BE2C (cell line): ENCODE results near the gene FABP1.

Experiments
- DNase-seq: peaks from one replicate; pipeline ENCODE4 v3.0.0-alpha.2; 2020
- H3K27me3 ChIP-seq: fragments of 250-450 bp; sonication (Bioruptor Pico); 2 replicates; pipeline ENCODE4 v1.5.1; 2020; ENCODE audit warnings: mild to moderate bottlenecking
- H3K36me3 ChIP-seq: fragments of 250-450 bp; sonication (Bioruptor Pico); 2 replicates; pipeline ENCODE4 v1.5.1; 2020; ENCODE audit warnings: mild to moderate bottlenecking
- H3K4me1 ChIP-seq: fragments of 250-450 bp; sonication (Bioruptor Pico); 2 replicates; pipeline ENCODE4 v1.5.1; 2020
- H3K4me3 ChIP-seq: 2 replicates; pipeline ENCODE4 v1.5.1; 2011; ENCODE audit warnings: low read depth, low read length
- H3K9me3 ChIP-seq: fragments of 250-450 bp; sonication (Bioruptor Pico); 2 replicates; pipeline ENCODE4 v1.5.1; 2020
- CTCF ChIP-seq: IDR thresholded peaks from 2 replicates; pipeline ENCODE4 v1.5.1; 2012; ENCODE audit warnings: mild to moderate bottlenecking, low read depth, low read length

The FABP1 gene

GRCh38 chr2:88159481-88159880 lies 31.6 kb upstream of the FABP1 start:
- no peak for TF ChIP-seq CTCF
- Histone ChIP-seq H3K36me3 (no peaks in the 10 kb centered on the region), H3K4me3 (no peak overlapping the region), H3K9me3 (no peaks in the 10 kb centered on the region), H3K4me1 (no peaks in the 10 kb centered on the region), H3K27me3 (no peaks in the 10 kb centered on the region)
- no peak for DNase-seq

DNA sequence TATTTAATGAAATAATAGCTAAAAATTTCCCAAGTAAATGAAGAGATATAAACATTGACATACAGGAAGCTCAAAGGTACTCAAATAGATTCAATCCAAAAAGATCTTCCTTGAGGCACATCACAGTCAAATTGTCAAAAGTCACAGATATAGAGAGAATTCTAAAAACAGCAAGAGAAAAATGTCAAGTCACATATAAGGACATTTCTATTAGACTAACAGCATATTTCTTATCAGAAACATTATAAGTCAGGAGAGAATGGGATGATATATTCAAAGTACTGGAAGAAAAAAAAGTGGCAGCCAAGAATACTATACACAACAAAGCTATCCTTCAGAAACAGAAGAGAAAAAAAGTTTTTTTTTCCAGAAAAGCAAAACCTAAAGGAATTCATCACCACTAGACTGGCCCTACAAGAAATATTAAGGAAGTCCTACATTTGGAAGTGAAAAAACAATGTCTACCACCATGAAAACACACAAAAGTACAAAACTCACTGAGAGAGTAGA lies 21.1 kb upstream of the FABP1 start:
- Histone ChIP-seq H3K4me3 (no peak overlapping the region), H3K9me3 (no peaks in the 10 kb centered on the region), H3K36me3 (no peaks in the 10 kb centered on the region), H3K27me3 (no peaks in the 10 kb centered on the region), H3K4me1 (no peaks in the 10 kb centered on the region)
- DNase-seq = no peak
- no peak for TF ChIP-seq CTCF

DNA sequence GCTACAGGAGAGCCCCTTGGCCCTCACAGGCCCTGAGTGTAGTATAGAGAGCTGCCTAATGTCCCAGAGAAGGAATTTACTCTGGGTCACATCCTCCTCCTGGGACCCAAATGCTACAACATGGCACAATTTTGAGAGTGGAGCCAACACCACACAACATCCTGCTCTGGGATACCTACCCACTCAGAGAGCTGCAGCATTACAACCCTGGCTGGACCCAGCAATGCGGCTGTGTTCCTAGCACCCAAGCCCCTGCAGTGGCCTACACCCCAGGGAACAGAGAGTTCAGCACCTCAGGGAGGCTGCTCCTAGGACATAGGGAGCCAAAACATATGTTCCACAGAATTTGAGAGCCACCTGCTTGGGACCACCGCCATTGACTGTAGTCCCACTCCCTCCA lies 19.3 kb upstream of the FABP1 start:
- no peak overlapping the region for H3K4me3 ChIP-seq
- H3K9me3 ChIP-seq = no peaks in the 10 kb centered on the region
- no peaks in the 10 kb centered on the region for H3K27me3 ChIP-seq
- DNase-seq = no peak
- no peaks in the 10 kb centered on the region for H3K36me3 ChIP-seq
- H3K4me1 ChIP-seq = no peaks in the 10 kb centered on the region
- no peak for TF ChIP-seq CTCF

- H3K4me3 ChIP-seq = no peak overlapping the region
- DNase-seq = no peak
These were observed 18.7 kb upstream of the FABP1 start for GRCh38 chr2:88146590-88146989.

DNA sequence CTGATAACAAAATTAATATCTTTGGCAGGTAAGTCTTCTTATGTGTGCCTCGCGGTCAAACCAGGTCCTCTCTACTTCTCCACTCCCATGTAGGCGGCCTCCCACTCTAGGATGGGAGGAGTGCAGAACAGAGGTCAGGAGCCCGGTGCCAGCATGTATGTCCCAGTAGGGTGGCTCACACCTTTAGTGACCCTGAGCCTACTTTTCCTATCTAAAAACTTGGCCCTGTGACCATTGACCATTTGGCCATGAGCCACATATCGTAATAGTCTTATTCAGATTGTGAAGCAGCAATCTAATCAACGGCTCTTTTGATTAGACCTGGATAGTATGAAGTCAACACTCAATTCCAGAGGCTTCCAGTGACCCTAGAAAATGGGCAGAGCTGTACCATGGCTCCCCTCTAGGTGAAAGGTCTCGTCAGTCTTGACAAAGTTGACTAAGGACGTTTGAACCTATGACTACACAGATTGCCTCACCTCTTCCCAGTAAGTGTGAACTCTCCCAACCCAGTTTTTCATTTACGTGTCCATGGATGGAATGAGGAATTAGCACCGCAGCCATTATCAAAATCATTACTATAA lies 17.1 kb upstream of the FABP1 start:
- Histone ChIP-seq H3K36me3 (no peaks in the 10 kb centered on the region), H3K4me1 (no peaks in the 10 kb centered on the region), H3K9me3 (no peaks in the 10 kb centered on the region), H3K4me3 (no peak overlapping the region), H3K27me3 (no peaks in the 10 kb centered on the region)
- no peak for TF ChIP-seq CTCF
- DNase-seq = no peak

More at GRCh38 chr2:88146590-88146989, 18.7 kb upstream of the FABP1 start:
- Histone ChIP-seq H3K36me3 (no peaks in the 10 kb centered on the region), H3K4me1 (no peaks in the 10 kb centered on the region), H3K9me3 (no peaks in the 10 kb centered on the region), H3K27me3 (no peaks in the 10 kb centered on the region)
- TF ChIP-seq CTCF = no peak

- Histone ChIP-seq H3K36me3 (no peaks in the 10 kb centered on the region), H3K4me3 (no peak overlapping the region), H3K4me1 (no peaks in the 10 kb centered on the region), H3K9me3 (no peaks in the 10 kb centered on the region), H3K27me3 (no peaks in the 10 kb centered on the region)
- no peak for DNase-seq
- no peak for TF ChIP-seq CTCF
These were observed 16.4 kb upstream of the FABP1 start for GRCh38 chr2:88144271-88144670.
